GM19043 (cell line): ENCODE results near the gene COL17A1.

ENCODE experiments used
- ATAC-seq: cut with Tn5 transposase; IDR thresholded peaks from one replicate; pipeline ENCODE4 v1.9.1; 2021; ENCODE audit warnings: low read depth; ENCODE audit not compliant: unreplicated experiment

Gene COL17A1

DNA sequence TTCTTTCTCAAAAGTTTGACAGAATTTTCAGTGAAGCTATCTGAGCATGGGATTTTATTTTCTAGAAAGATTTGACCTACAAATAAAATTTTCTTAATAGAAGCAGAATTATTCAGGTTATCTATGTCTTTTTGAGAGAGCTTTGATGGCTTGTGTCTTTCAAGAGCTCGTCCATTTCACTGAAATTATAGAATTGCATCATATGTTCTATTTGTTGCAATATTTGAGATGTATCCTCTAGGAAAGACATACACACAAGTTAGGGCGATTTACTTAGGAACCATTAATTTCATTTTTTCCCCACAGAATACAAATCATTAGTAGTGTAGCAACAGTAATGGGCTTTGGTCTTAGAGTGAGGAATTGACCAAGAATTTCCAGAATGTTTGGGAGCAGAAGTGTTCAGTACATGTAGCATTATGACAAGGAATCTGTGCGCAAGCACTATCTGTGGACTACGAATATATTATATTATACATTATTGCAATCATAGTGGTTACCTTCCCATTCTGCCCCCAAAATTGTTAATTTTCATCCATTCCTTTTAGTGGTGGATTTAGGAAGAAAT, 12.8 kb upstream of the COL17A1 start:
- ATAC-seq, result no peak

DNA sequence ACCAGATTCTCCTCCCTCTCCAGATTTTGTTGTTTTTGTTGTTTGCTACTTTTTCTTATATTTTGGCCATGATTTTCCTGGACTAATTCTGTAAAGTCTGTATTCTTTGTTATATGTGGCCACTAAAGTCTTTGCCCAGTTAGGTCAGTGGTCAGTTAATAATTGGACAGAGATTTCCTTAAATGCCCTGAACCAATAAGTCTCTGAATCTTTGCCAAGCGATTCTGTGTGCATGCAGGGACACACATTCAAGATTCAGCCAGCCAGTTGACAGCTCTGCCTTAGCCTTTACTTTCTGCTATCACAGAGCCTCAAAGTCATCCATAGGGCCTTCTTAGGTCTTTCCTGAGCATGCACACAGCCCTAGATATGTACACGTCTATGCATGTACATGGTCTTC, 11.0 kb upstream of the COL17A1 start:
- ATAC-seq, result no peak

DNA sequence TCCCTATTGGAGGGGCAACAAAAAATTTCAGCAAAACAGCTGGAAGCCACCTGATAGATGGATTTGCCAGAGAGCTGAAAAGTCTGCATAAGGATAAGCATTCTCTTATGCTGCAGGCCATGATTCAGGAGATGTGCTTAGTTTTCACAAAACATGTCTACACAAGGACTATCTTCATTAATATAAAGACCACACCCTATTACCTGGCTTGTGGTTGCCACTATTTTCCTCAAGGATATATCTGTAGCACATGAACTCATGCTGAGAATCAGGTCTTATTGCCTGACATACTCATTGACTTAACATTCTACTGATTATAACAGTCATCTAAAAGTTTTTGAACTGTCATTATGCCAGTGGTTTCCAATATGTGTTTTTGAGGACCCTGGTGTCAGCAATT, 7.1 kb upstream of the COL17A1 start:
- ATAC-seq, result no peak

DNA sequence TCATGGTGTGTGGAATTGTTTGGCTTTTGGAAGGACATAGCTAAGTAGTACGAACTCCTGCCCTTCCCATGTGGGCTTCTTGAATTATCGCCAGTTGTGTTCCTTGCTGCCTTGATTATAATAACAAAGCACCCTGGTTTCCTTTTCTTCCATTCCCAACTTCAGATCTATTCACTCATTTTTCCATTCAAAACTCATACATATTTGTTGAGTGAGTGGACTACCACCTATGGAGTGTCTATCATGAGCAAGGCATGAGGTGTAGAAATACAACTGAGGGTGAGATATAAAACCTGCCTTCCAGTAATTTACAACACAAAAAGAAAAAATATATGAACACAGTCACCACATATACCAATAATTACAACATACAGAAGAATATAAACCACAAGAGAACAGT, 4.9 kb upstream of the COL17A1 start:
- ATAC-seq, result no peak

DNA sequence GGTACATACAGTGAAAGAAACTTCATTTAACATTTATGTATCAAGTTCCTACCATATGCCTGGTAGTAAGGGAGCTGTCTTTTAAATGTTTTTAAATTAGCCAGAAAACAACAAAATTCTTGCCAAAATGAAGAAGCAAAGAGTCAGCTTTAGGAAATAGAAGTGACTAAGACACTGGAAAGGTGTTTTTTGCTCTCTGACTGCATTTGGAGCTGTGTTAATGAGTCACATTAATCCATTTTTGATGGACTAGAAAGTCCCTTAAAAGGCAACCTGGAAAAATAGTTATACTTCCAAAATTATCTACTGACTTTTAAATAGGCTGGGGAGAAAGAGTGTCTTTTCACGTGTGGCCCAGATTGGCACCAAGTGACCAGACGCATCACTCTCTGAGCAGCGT, 3.9 kb upstream of the COL17A1 start:
- ATAC-seq, result no peak

DNA sequence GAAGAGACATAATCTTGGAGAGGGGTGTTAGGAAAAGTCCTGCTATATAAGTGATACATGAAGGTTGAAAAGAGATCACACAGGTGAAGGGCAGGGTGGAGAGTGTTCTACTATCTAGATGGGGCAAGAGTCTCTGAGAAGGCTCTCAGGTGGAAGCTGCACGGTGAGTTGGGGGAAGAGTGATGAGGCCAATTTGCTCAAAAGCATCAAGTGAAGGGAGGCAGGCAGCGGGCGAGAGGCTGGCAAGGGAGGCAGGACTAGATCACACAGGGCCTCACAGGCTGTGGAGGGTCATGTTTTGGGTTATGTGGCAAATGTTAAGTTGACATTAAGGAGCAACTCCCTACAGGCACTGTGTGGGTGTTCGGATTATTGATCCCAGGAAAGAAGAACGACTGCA, 2.6 kb upstream of the COL17A1 start:
- no peak for ATAC-seq

DNA sequence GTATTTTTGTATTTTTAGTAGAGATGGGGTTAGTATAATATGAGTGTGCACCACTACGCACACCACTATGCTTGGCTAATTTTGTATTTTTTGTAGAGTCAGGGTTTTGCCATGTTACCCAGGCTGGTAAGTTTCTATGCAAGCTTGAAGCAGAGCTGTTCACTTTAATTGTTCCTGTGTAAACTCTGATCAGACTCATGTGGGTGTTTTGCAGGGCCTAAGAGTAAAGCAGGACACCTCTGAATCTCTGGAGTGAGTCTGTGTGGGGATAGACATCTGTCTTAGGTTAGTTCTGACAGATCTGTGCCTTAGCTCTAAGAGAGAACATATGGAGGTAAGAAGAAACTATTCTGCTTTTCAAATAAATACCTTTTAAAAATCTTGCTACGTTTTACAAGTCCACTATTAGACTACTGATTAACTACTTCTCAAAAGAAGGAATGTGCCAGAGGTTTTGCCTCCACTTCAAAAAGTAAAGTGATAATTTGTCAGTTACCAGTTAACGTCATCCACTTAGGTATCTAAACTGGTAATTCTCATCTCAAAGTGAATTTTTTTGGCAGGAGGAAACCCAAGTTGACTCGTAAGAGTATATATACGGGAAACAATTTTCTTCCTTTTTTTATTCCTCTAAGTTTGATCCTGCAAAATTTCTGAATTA, 1.1 kb downstream of the COL17A1 start:
- no peak for ATAC-seq

DNA sequence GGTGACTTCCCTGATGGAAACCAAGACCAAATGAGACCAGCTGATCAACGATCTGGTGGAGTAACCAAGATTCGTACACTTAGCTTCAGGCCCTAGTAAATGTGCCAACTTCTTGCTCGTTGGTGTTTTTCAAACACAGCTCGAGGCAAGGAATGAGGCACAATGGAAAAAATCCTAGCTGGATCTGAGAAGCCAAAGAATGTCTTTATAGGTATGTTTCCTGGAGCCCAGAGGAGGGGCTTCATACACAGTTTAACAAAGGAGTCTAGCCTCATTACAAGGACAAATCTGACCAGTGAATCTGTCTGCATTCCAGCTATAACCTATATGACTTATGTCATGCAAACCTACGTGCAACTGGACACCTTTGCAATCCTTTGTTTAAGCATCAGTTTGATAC, 3.7 kb downstream of the COL17A1 start:
- no peak for ATAC-seq

DNA sequence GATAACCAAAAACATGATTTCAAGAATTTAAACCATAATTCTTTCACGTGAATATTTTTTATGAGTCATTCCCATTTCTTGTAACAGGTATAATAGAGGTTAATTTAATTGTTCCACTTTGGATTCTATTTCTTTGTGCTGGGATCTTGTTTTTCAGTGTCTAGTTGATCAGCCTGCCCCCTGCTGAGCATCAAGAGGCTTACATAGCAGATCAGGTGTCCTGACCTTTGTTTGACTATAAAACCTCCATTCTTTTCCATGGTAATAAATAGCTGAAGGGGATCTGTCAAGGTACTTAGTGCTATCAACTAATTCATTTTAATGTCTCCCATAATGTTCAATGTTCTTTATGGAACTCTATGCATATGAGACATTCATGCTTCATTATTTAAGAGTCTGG, 4.9 kb downstream of the COL17A1 start:
- ATAC-seq, result no peak

DNA sequence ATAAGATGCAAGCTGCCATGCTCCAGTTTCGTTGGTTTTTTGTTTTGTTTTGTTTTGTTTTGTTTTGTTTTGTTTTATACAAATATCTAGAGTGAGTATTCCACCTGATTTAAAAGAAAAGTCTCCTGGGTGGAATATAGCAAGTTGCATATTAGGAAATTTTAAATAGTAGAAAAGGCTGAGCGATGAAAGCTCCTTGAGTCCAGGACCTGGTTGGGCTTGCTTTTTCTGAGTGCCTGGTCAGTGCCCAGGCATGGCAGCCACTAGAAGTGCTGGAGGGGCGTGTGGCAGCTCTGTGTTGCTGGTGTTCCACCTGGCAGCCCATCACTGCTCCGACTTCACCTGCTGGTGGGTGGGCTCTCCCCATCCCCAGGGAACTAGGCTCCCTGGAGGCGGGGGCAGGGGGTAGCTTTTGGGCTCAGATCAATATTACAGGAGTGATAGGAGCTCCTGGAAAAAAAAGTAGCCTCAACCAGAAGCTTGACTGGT, 8.0 kb downstream of the COL17A1 start:
- no peak for ATAC-seq

DNA sequence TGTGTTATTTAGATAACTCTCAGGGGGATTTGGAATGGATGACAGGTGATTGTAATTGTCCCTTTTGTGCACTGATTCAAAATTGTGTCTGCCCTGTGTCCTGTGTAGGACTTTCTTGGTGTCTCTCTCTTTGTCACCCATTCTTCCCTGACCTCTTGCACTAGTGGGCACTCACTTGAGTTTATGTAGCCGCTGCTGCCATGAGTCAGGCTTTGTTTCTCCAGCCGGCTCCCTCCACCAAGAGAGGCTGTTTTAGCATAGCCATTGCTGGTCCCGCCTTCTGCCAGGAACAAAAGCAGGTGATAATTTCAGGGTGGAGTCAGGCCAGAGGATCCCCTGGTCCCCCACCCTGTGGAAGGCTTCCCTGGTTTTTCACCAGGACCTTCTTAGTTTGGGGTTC, 8.4 kb downstream of the COL17A1 start:
- ATAC-seq, result no peak

DNA sequence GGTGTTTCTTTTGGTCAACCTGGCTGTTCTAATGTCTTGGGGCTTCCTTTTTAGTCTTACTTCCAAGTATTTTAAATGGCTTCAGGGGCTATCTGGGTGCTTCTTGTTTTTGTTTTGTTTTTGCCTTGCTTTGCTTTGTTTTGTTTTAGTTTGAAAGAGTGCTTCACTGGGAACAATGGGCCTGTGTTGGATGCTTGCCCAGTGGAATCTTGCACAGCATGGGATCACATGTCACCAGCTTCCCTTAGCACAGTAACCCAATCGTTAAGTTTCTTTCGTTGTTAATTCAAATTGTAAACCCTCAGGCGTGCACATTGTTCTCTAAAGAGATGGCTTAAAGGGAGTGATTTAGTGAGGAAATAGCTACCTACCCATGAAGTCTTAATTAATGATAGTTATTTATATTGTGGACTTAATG, 8.9 kb downstream of the COL17A1 start:
- ATAC-seq, result no peak

DNA sequence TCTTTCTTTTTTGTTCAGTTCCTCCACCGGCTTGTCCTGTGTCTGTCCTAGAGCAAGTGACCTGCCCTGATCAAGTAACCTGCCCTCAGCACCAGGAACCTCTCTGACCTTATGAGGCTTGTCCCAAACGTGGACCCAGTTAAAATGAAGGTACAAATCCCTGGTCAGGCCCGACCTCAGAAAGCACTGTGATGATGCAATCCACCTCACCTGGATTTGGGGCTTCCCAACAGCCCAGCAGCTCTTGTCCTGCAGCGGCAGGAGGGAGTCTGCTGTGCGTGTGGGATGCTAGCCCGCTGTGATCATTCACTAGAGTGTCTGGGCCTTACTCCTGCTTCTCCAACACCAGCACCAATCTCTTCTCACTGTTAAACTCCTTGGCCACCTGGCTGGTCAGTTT, 11.2 kb downstream of the COL17A1 start:
- no peak for ATAC-seq

DNA sequence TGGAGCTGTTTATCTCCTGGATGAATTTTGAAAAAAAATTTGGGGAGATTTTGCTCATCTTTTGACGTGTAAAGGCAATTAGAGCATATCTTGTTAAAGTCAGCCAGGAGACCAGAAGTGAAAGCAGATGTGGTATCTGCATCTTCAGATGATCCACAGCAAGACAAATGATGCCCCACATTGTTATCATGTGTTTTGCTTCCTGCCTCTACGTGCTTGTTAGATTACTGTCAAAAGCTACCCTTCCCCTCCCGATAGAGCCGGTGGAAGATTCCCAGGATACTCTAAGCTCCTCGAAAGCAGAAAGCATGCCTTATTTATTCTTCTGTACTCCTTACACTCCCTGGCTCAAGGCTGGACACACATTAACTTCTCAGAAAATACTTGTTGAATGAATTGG, 12.9 kb downstream of the COL17A1 start:
- no peak for ATAC-seq

DNA sequence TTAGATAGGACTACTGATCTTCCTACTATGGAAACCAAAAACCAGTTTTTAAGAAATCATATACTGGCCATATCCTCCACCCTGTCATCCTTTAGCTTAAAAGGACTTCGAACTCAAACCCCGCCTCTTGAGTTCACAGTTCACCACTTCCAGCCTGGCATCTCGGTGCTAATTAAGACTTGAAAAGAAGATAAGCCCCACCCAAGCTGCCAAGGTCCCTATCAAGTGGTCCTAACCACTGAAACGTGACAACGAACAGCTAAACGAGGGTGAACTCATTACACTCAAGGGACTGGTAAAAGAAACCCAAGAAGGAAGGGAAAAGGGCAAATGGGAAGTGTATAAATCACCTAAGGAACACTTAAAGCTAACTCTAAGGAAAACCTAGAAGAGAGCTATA, 16.1 kb downstream of the COL17A1 start:
- ATAC-seq, result no peak

DNA sequence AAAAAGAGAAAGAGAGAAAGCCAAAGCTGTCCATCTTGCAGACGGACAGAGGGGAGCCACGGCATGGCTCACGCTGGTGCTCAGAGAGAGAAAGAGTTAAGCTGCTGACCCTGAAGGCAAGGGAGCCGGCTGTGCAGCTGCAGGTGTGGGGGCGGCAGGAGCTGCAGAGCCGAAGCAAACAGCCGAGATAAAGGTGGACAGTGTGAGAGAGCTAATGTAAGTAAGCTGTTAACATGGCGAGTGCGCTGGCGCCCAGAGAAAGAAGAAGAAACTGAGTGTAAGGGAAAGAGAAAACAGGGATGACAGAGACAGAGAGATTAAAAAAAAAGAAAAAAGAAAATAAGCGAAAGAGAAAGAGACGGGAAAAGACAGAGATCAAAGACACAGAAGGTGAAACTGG, 18.2 kb downstream of the COL17A1 start:
- no peak for ATAC-seq

DNA sequence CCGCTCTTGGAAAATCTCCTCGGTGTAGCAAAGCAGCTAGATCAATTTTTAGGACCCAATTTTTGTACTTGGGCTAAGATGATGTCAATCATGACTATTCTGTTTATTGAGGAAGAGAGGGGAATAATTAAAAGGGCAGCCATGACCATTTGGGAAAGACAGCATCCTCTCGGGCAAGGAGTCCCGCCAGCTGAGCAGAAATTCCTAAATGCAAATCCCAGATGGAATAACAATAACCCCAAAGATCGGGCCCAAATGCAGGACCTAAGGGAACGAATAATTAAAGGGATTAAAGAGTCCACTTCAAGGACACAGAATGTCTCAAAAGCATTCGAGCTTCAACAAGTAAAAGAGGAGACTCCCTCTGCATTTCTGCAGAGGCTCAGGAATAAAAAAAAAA, 18.7 kb downstream of the COL17A1 start:
- no peak for ATAC-seq

DNA sequence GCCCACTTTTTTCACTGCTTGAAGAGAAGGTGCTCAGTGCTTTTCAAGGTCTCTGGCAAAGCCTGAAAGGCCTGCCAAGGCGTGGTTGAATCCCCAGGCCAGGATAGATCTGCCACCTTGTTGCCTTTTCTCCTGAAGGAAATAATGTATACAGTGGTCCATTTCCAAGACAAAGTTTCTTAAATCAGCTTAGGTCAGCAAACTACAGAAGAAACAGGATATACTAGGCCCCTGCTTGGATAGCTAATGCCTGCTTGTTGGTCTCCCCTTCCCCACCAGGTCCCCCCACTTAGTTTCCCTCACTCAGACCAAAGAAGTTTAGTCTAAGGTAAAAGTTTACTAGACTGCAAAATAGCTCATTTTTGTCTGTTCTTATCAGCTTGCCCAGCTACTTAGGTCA, 19.9 kb downstream of the COL17A1 start:
- no peak for ATAC-seq

DNA sequence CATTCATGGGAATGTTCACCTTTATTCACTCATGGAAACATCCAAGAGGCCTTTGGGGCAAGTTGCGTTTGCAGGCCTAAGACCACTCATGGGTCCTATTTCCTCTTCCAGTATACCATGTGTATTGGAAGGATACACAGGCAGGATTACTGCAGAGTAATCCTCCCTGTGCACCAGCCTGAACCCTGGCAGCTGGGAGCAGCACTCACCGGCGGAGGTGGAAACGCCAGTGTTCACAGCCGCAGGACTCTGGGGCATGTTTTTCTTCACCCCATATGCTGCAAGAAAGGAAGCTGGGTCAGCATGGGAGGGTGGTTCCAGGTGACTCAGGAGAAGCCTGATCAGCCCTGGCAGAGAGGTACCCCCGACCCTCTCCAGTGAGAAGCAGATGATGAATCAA, 24.5 kb downstream of the COL17A1 start:
- ATAC-seq, result no peak

DNA sequence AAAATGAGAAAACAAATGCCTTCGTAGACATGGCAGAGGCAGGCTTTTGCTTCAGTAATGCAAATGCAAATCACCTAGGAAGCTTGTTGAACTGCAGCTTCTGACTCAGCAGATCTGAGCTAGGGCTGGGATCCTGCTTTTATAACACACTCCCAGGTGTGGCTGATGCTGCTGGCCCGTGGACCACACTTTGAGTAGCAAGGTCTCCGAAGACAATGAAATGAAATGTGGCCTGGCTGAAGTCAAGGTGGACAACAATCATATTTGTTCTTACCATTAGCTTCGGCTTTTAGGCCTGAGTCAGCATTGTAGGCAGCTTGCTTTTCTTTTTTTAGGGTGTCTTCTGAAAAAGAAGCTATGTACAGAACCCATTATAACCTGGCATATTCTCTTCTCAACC, 26.3 kb downstream of the COL17A1 start:
- ATAC-seq, result no peak

DNA sequence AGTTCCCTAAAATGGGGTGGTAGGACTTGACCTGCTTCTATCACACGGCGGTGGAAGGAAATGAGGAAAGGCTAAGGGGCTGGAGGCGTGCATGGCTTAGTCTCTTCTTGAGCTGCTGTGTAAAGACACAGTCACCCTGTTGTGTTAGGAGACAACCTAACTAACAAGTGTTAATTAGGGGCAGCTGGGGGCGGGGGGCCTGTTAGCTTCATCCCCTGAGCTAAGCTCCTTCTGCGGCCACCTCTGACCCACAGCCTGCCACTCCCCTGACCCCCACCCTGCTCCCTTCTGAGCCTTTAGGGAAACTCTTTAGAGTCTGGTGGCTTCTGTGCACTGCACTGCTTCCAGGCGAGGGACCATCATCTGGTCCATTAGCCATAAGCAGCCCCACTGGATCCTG, 28.0 kb downstream of the COL17A1 start:
- ATAC-seq, result no peak

DNA sequence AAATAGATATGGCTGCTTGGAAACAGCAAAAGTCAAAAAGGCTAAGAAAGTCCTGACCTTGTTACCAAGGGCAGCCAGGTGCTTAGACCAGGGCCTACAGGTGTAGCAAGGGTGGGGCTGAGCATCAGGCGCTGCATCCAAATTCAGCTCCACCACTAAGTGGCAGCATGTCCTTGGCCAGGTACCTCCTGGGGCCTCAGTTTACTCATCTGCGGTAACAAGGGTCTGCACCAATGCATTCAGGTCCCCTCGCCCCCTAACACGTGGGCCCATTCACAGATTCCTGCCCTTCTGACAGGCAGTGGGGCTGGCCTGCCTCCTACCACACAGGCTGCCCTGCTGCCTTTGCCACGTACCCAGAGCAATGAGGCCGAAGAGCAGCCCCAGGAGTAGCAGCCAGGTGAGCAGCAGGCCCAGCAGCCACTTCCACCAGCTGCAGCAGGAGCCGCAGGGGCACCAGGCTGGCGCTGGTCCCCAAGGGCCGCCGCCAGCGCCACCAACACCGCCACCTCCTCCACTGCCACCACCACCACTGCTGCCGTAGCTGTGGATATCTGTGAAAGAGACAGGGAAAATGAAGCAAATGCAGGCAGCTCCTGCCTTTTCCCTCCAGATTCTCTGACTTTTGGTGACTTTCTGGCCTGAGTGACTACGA, 28.9 kb downstream of the COL17A1 start:
- no peak for ATAC-seq
